Fibroblast of skin of right quadriceps (primary cell): ENCODE data around the gene APOD.
"Not testable (repeated sequence)": the region's sequence is repeated elsewhere in the genome, so short reads cannot be mapped to it uniquely, and the experiment has no call there.

Experiments used
- DNase-seq: peaks from one replicate; pipeline ENCODE4 v3.0.0-alpha.2; 2013

APOD gene

GRCh38 chr3:195617784-195618659 is 34.3 kb upstream of the APOD start:
- DNase-seq, result not testable (repeated sequence)

DNA sequence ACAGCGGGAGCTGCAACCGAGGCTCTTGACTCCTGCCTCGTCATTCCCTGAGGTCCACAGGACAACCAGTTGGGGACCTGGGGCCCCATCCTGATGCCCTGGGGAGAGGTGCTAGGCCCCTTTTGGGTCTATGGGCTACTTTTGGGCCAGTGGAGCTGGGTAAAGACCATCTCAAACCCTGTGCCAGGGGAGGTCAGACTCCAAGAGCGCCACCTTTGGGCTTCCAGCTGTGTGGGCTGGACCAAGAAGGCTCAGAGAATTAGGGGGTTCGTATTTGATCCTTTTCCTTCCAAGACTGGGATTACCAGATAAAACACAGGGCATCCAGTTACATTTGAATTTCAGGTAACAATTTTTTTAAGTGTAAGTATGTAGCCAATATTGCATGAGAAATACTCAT is 33.4 kb upstream of the APOD start:
- not testable (repeated sequence) for DNase-seq

DNA sequence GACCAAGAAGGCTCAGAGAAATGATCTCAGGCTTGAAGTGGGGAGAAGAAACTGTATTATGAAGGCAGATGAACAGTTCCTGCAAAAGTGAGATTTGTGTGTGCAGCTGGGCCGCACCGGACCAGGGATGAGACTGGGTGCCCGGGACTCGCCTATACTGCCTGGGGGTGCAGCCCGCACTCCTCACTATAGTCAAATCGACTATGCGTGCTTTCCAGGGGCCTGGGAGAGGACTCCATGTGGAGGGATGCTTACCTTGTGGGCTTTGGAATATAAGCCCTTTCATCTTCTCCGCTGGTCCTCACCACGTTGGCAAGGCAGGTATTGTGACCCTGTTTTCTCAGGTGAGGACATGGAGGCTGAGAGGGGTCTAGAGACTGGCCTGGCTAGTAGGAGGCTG is 32.9 kb upstream of the APOD start:
- no peak for DNase-seq

- DNase-seq, result not testable (repeated sequence)
Measured at GRCh38 chr3:195615952-195616537, 32.3 kb upstream of the APOD start.

GRCh38 chr3:195614672-195615504 is 31.1 kb upstream of the APOD start:
- not testable (repeated sequence) for DNase-seq

- DNase-seq, result no peak
Measured at GRCh38 chr3:195613468-195614069, 29.8 kb upstream of the APOD start.

GRCh38 chr3:195612075-195612800 is 28.5 kb upstream of the APOD start:
- DNase-seq, result no peak

GRCh38 chr3:195609229-195609628 is 25.5 kb upstream of the APOD start:
- DNase-seq, result no peak

GRCh38 chr3:195601785-195602184 is 18.0 kb upstream of the APOD start:
- not testable (repeated sequence) for DNase-seq

DNA sequence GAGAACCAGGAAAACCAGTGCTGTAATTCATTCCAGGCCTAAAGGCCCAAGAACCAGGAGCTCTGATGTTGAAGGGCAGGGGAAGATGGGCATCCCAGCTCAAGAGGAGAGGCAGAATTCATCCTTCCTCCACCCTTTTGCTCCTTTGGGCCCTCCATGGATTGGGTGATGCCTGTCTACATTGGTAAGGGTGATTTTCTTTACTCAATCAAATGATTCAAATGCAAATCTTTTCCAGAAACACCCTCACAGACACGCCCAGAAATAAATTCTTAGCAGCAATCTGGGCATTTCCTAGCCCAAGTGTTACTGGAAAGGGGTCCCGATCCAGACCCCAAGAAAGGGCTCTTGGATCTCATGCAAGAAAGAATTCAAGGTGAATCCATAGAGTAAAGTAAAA is 17.6 kb upstream of the APOD start:
- DNase-seq, result no peak

DNA sequence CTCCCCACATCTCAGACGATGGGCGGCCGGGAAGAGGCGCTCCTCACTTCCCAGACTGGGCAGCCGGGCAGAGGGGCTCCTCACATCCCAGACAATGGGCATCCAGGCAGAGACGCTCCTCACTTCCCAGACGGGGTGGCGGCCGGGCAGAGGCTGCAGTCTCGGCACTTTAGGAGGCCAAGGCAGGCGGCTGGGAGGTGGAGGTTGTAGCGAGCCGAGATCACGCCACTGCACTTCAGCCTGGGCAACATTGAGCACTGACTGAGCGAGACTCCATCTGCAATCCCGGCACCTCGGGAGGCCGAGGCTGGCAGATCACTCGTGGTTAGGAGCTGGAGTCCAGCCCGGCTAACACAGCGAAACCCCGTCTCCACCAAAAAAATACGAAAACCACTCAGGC is 16.2 kb upstream of the APOD start:
- not testable (repeated sequence) for DNase-seq

DNA sequence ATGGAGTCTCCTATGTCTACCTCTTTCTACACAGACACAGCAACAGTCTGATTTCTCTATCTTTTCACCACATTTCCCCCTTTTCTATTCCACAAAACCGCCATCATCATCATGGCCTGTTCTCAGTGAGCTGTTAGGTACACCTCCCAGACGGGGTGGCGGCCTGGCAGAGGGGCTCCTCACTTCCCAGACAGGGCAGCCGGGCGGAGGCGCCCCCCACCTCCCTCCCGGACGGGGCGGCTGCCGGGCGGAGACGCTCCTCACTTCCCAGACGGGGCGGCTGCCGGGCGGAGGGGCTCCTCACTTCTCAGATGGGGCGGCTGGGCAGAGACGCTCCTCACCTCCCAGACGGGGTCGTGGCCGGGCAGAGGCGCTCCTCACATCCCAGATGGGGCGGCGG is 15.8 kb upstream of the APOD start:
- DNase-seq, result not testable (repeated sequence)

- no peak for DNase-seq
Measured at GRCh38 chr3:195597848-195598247, 14.1 kb upstream of the APOD start.

DNA sequence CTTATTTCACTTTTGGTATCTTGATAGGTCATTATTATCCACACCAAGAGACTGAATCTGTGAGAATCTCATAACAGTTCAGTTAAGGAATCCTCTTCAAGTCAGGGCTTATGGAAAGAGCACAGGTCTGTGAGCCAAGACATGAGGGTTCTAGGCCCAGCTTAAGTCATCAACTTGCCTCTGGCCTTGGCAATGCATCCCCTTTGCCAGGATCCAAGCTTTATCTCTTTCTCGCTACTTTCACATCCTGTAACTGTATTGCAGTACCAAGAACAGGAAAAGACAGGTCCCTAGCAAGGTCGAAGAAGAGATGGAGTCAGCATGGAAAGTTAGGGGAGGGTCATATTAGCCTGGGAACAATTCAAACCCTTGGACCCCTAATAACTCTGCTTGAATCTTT is 13.5 kb upstream of the APOD start:
- DNase-seq, result no peak

DNA sequence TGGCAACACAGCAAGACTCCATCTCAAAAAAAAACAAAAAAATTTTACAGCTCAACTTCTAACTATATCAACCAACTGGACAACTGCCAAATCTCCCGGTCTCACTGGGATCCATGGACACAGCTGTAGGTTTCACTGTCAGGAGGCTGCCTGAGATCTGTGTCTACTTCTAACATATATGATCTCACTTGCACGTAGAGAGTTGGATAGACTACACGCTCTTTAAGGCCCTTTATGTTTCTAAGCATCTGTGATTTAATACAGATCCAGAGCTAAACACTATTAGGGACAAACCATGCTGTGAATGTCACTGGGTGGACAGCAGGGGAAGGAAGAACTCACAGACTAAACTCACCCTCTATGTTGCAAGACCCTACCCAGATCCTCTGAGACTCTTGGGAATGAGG is 13.0 kb upstream of the APOD start:
- DNase-seq, result no peak

GRCh38 chr3:195595785-195596531 is 12.2 kb upstream of the APOD start:
- no peak for DNase-seq

- no peak for DNase-seq
Measured at GRCh38 chr3:195591852-195592251, 8.1 kb upstream of the APOD start.

GRCh38 chr3:195591220-195591619 is 7.5 kb upstream of the APOD start:
- no peak for DNase-seq

DNA sequence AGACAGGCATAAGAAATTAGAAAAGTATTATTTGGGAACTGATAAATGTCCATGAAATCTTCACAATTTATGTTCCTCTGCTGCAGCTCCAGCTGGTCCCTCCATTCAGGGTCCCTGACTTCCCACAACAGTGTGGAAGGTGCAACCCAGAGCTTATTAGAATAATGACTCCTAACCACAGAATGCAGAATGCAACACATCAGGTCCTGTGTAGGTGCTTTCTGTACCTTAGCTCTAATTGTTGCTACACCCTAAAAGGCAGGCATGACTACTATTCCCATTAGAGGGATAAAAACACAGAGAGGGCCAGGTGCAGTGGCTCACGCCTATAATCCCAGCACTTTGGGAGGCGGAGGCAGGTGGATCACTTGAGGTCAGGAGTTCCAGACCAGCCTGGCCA is 6.6 kb upstream of the APOD start:
- not testable (repeated sequence) for DNase-seq

- not testable (repeated sequence) for DNase-seq
Measured at GRCh38 chr3:195589796-195590195, 6.1 kb upstream of the APOD start.

DNA sequence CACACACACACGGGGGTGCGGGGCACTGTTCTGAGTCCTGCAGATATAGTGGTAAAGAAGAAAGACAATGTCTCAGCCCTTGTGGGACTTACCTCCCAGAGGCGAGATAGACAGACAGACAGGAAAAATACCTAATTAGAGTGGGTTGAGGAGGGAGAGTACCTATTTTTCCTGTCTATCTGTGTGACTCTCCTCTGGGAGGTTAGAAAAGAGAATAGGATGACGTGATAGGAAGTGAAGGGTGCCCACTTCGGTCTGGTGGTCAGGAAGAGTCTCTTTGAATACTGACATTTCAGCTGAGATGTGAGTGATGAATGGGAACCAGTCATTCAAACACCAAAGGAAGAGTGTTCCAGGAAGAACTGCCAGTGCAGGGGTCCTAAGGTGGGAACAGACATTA is 4.1 kb upstream of the APOD start:
- no peak for DNase-seq

DNA sequence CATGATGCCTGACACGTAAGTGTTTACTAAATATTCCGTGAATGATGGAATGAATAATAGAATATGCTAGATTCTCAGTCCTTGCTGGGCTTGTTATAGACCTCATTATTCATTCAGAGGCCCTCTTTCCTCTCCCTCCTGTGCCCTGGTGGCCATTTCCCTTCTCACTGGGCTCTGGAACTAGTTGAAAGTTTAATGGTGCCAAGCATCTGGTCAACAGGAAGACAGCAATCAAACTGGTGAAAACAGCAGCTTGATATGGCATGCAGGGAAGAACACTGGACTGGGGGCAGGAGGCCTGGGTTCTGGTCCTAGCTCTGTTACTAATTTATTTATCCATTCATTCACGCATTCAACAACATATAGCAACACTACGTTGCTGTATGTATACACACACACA is 3.7 kb upstream of the APOD start:
- DNase-seq, result no peak
